Endothelial cell of umbilical vein (primary cell): ENCODE data around the gene AVL9. TPM values are rescaled to one million over a fixed set of nuclear protein-coding genes. Genes with fewer than 3 reads are reported as not detected.

ENCODE experiments used
- BruUV-seq: library from RNA; stranded (reverse); fragments of 400-500 nt; replicated peaks from 2 replicates; lab custom pipeline; 2021; lab: Mats Ljungman, UMichigan
- CTCF ChIA-PET: fragments of 300-600, 350-600 bp; sonication (Branson Sonifier 250); formaldehyde crosslinking; loops from one replicate; lab custom pipeline; 2021; ENCODE audit warnings: antibody characterized with exemption, inconsistent platforms; lab: Charles Lee
- POLR2A ChIA-PET: fragments of 300-600, 350-600 bp; sonication (Branson Sonifier 250); formaldehyde crosslinking; loops from one replicate; lab custom pipeline; 2021; ENCODE audit warnings: antibody characterized with exemption, inconsistent platforms; lab: Charles Lee
- DNase-seq: peaks from one replicate; pipeline ENCODE4 v3.0.0-alpha.2; 2011; ENCODE audit warnings: low read depth, low spot score
- FAIRE-seq: peaks from 2 replicates; lab custom pipeline; 2011; peaks lifted over from hg19 to GRCh38; lab: Jason Lieb, UNC
- H2AFZ ChIP-seq: 2 replicates; pipeline ENCODE4 v1.6.0; 2012; ENCODE audit warnings: low read depth, low read length, control low read depth, inconsistent platforms
- H3K27ac ChIP-seq: 2 replicates; pipeline ENCODE4 v1.5.1; 2011; ENCODE audit warnings: low read depth, mild to moderate bottlenecking, control low read depth, low read length, moderate library complexity; ENCODE audit not compliant: insufficient read depth
- H3K27me3 ChIP-seq, 2 experiments: 2 replicates each; pipeline versions ENCODE4 v1.6.0 to v1.6.1; 2011; ENCODE audit warnings: low read length in 2 of 2, mixed read lengths in 1 of 2; ENCODE audit not compliant: control insufficient read depth in 2 of 2, insufficient read depth in 2 of 2
- H3K36me3 ChIP-seq, 2 experiments: 2 replicates in 1 of 2; 3 replicates in 1 of 2; pipeline ENCODE4 v1.5.1; 2011; ENCODE audit warnings: low read length in 2 of 2, mild to moderate bottlenecking in 1 of 2, moderate library complexity in 1 of 2; ENCODE audit not compliant: control insufficient read depth in 2 of 2, insufficient read depth in 2 of 2; ENCODE audit errors: extremely low read depth in 1 of 2
- H3K4me1 ChIP-seq: 3 replicates; pipeline ENCODE4 v1.5.1; 2011; ENCODE audit warnings: mild to moderate bottlenecking, low read length; ENCODE audit not compliant: control insufficient read depth, insufficient read depth; ENCODE audit errors: extremely low read depth
- H3K4me2 ChIP-seq: 2 replicates; pipeline ENCODE4 v1.6.1; 2011; ENCODE audit warnings: low read length, control low read depth, mixed read lengths; ENCODE audit not compliant: insufficient read depth
- H3K4me3 ChIP-seq, 3 experiments: fragments of 200-600 bp in 1 of 3; sonication (generic), shearing (Covaris generic) in 1 of 3; replicated peaks in 1 of 3; 2 replicates each; pipeline ENCODE4 v1.5.1; 2011 to 2016; ENCODE audit warnings: control low read depth in 3 of 3, low read length in 3 of 3, mild to moderate bottlenecking in 2 of 3, inconsistent platforms in 1 of 3, low read depth in 1 of 3, moderate library complexity in 1 of 3; ENCODE audit not compliant: insufficient read depth in 1 of 3
- H3K79me2 ChIP-seq: 2 replicates; pipeline ENCODE4 v1.6.0; 2012; ENCODE audit warnings: low read length, inconsistent platforms; ENCODE audit not compliant: control insufficient read depth, insufficient read depth
- H3K9ac ChIP-seq: replicated peaks from 2 replicates; pipeline ENCODE3; 2011; ENCODE audit warnings: low read length, control low read depth; ENCODE audit not compliant: insufficient read depth; ENCODE audit errors: extremely low read depth
- H3K9me1 ChIP-seq: replicated peaks from 3 replicates; pipeline ENCODE4 v1.6.0; 2011; ENCODE audit warnings: mild to moderate bottlenecking, low read length; ENCODE audit not compliant: control insufficient read depth, insufficient read depth; ENCODE audit errors: extremely low read depth
- H3K9me3 ChIP-seq: replicated peaks from 2 replicates; pipeline ENCODE4 v1.5.1; 2012; ENCODE audit warnings: low read length, inconsistent platforms; ENCODE audit not compliant: control insufficient read depth, insufficient read depth
- H4K20me1 ChIP-seq: replicated peaks from 2 replicates; pipeline ENCODE3; 2011; ENCODE audit warnings: mild to moderate bottlenecking, low read length; ENCODE audit not compliant: control insufficient read depth, insufficient read depth; ENCODE audit errors: extremely low read depth
- CTCF ChIP-seq, 2 donors: IDR thresholded peaks; 1 replicate in 1 of 2; 2 replicates in 1 of 2; pipeline ENCODE4 v1.5.1; 2011; ENCODE audit warnings: low read length in 2 of 2, mild to moderate bottlenecking in 2 of 2, moderate library complexity in 2 of 2, control low read depth in 1 of 2, inconsistent platforms in 1 of 2, low read depth in 1 of 2; ENCODE audit not compliant: insufficient read depth in 1 of 2; ENCODE audit errors: extremely low read depth in 1 of 2
- EZH2 ChIP-seq: IDR thresholded peaks from 2 replicates; pipeline ENCODE4 v1.6.1; 2012; ENCODE audit warnings: borderline replicate concordance, low read depth, mild to moderate bottlenecking, moderate library complexity, low read length, inconsistent platforms; ENCODE audit not compliant: severe bottlenecking
- FOS ChIP-seq: IDR thresholded peaks from 2 replicates; pipeline ENCODE4 v1.6.1; 2011; ENCODE audit warnings: mild to moderate bottlenecking, low read length, moderate library complexity, borderline replicate concordance; ENCODE audit not compliant: insufficient read depth
- GATA2 ChIP-seq: IDR thresholded peaks from 2 replicates; pipeline ENCODE4 v1.7.0; 2011; ENCODE audit warnings: low read depth, mild to moderate bottlenecking, moderate library complexity, mixed read lengths, low read length; ENCODE audit not compliant: insufficient read length, insufficient read depth
- JUN ChIP-seq: IDR thresholded peaks from 2 replicates; pipeline ENCODE4 v1.6.1; 2011; ENCODE audit warnings: borderline replicate concordance, low read depth; ENCODE audit not compliant: insufficient read length, insufficient read depth
- MYC ChIP-seq: IDR thresholded peaks from one replicate; pipeline ENCODE4 v1.6.1; 2011; ENCODE audit warnings: mild to moderate bottlenecking, low read depth, low read length
- POLR2A ChIP-seq: IDR thresholded peaks from 2 replicates; pipeline ENCODE4 v1.6.1; 2012; ENCODE audit warnings: low read depth, mild to moderate bottlenecking, control low read depth, low read length
- POLR2AphosphoS5 ChIP-seq: IDR thresholded peaks from 2 replicates; pipeline ENCODE4 v1.6.1; 2012; ENCODE audit warnings: low read depth, mild to moderate bottlenecking, control low read depth, low read length, moderate library complexity; ENCODE audit not compliant: insufficient read depth
- dilution Hi-C: fragments of 300-500 bp; cut with MboI; formaldehyde crosslinking; loops from one replicate; pipeline ENCODE4 v1.15.0; 2019; ENCODE audit warnings: low sequenced_read_pairs; ENCODE audit not compliant: extremely low pct_ligation_motif_present
- intact Hi-C: fragments of 100-400 bp; cut with micrococcal nuclease; formaldehyde crosslinking; loops from one replicate; pipeline ENCODE4 v1.10.0; 2022
- polyA plus RNA-seq, 4 experiments: library from polyadenylated mRNA; depleted of rRNA in 3 of 4; stranded (reverse) in 3 of 4; unstranded in 1 of 4; fragments of >200 nt; gene quantifications; 2 replicates each; pipeline versions ENCODE4 v1.2.1 to v1.2.3, GENCODE V29; 2011 to 2012; ENCODE audit warnings: missing spikeins in 1 of 4
- total RNA-seq: library from RNA; stranded (reverse); gene quantifications from 2 replicates; pipeline ENCODE4 v1.2.3, GENCODE V29; 2021
- TF ChIP-seq, protein P1 (sequence below): IDR thresholded peaks from 2 replicates; pipeline ENCODE4 v1.6.1; 2011; ENCODE audit not compliant: insufficient read depth, insufficient read length

Gene AVL9
- total and polyA plus RNA-seq, 2 donors (not counting 3 experiments of a cell fraction or from before 2014, with no cell fraction given) = 12.7 to 42.5 TPM

DNA sequence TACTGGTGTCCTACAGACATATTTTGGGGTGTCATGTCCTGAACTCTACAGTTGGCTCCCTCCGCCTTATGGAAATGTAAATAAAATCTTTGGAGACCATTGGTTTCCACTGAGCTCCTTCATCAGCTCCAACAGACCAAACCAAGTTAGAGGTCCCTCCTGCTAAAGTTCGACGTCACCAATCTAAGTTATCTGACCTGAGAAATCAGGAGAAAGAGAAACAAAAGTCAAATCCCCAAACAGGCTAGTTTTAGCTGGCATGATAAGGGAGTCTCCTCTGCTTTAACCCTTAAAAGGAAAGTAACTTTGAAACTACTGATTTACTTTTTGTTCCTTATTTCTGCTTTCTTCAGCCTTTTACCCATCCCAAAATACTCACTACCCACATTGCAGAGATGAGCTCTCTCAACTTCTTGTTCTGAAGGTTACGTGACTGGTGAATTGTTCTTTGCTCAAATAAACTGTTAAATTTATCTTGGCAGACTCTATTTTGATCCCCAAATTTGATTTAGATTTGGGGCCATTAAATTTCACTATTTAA lies 39.9 kb downstream of the AVL9 start:
- Histone ChIP-seq H2AFZ (no peak overlapping the region), H4K20me1 (no peaks in the 10 kb centered on the region), H3K9ac (no peak overlapping the region), H3K27me3 (no peaks in the 10 kb centered on the region), H3K9me1 (no peaks in the 10 kb centered on the region), H3K9me3 (no peaks in the 10 kb centered on the region), H3K27ac (no peak overlapping the region), H3K79me2 (peaks cover 30% of the 10 kb centered on the region), H3K4me2 (no peak overlapping the region), H3K36me3 (no peaks in the 10 kb centered on the region), H3K4me1 (peaks cover 9% of the 10 kb centered on the region), H3K4me3 (no peak overlapping the region)
- no peak for DNase-seq
- intact Hi-C loops = no loop called here
- TF ChIP-seq POLR2A = no peak
- no peak for TF ChIP-seq GATA2
- no peak for TF ChIP-seq CTCF (IDR thresholded peaks at IDR 0.05; ENCODE audit: extremely low read depth in 1 of 2, insufficient read depth in 1 of 2, low read depth in 1 of 2, low read length in 2 of 2)
- TF ChIP-seq EZH2 = no peak
- TF ChIP-seq POLR2AphosphoS5 = no peak
- TF ChIP-seq, protein P1, sequence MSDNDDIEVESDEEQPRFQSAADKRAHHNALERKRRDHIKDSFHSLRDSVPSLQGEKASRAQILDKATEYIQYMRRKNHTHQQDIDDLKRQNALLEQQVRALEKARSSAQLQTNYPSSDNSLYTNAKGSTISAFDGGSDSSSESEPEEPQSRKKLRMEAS = no peak
- no peak for TF ChIP-seq JUN
- no peak for TF ChIP-seq FOS
- TF ChIP-seq MYC = no peak
- BruUV-seq = no TSS peak
- dilution Hi-C loops = no loop called here
- FAIRE-seq = no peak
- ChIA-PET CTCF (no interaction called here), POLR2A (no interaction called here)
